Stimulated activated CD4-positive, alpha-beta T cell treated with anti-CD3 and anti-CD28 coated beads, Interleukin-4, amount 100 ng/mL, for 1 hour (primary cell): ENCODE data around the gene NKX2-3.

Experiments used
- DNase-seq: peaks from one replicate; pipeline ENCODE4 v3.0.0-alpha.2; 2020

Gene NKX2-3

DNA sequence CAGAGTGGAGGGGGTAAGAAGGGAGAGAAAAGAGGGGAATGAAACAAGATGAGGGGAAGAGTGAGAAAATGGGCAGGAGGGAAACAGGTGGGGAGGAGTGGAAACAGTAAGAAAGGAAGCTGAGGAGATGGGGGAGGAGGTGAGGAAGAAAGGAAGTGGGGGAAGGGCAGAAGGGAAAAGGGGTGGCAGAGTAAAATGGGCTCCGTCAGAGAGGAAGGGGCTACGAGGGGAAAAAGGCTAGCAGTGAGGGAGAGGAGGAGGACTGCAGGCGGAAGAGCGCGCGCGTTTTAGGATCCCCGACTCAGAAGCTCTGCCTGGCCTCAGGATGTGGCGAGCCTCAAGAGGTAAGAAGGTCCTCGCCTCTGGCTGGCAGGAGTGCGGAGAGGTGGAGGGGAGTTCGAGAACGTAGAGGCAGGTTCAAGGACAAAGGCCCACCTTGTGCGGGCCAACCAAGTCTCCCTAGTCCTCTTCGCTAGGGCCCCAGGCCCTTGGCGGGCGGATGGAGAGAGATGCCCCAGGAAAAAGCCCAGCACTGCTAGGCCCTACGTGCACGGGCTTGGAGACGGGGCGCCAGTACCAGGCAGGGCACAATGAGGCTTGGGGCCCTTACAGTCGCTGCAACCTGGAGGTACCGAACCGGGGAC, 5.8 kb upstream of the NKX2-3 start:
- DNase-seq, result no peak

DNA sequence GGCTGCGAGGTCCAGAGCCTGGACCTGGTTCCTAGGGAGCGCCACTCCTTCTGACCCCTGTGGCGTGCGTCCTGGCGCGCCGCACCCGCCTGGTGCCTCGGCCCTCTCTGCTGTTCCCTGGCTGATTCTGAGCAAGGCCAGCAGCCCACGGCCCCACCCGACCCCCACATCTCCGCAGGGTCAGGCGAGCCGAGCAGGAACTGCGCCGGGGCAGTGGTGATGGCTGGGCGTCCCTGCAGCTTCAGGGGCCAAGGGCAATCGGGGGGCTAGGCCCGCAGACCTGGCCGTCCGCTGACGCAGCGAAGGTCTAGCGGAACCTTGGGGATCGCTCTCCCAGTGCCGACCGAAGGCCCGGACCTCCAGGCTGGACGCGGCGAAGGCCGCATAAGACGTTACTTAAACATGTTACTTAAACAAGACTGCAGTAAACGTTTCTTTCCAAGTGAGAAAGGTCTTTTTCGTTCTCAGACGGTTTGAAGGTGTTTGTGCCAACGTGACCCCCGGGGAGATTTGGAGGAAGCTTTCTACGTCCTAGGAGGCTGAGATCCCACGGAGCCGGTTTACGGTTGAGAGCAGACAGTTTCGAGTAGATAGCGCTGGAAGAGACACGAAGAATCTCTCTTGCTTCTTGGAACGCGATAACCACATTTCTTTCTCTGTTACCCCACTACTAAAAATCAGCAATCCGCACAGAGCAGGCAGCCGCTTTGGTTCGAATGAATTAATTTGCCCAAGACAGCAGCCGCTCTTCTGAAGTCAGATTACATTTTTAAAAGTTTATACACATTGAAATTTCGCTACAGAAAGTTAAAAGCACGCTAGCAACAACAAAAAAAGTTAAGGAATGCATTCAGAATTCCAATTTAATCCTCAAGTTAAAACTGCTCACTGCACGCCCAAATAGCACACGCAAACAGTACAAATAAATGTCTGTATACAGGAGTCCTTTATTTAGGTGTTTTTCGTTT, 4.9 kb upstream of the NKX2-3 start:
- no peak for DNase-seq

DNA sequence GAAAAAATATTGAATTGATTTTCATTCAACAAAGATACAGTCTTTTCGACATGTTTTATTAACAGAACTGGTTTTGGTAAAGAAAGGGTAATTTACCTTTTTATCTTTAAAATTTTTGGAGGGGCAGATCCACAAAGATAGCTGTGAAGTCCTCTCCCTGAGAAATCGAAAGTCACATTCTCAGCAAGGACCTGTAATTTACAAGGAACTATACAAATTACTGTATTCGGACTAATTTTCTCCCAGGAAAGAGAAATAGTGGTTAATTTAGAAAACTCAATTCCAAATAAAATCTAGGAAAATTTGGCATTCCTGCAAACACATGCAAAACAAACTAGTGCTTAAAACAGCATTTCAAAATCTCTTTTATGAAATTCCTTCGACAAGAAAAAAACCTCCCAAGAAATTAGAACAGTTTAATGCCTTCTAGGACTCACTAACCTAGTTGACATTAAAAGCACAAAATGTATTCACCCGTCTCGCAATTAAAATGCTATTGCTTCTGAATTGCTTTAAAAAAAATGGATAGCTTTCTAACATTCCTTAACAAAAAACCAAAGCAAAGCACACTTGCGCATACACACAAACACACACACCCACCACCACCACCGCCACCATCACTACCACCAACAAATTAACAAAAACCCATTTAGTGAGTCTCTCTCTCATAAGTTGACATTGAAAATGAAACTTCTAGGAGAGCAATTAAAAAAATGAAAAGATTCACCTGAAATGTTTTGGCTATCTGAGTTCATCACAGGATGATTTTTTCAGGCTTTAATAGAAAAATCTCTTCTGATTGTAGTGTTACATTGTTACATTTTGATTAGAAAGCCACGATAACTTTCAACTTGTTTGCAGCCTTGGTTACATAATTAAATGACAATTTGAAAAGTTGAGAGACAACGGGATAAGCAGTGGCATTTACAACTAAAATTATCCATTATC, 4.0 kb upstream of the NKX2-3 start:
- no peak for DNase-seq

DNA sequence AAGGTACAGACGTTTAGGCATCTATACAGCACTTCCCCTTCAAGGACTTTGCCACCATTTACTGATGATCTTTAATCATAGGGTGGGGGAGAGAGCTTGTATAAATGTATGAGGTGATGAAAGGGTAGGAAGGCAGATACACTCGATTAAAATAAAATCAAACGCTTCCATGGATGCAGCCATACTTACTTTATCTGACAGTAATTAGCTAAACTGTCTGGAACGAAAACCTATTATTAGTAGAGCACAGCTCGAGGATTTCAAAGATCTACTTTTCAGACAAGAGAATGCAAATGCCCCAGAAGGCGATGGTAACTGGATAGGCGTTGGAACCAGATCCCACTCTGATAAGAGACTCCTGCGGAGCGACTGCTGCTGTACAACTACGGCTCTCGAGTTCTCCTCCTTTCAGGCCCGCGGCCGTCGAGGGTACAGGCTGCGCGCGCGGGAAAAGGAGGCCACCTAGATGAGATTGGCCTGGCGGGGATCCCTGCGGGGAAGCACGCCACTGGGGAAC, 3.1 kb upstream of the NKX2-3 start:
- no peak for DNase-seq

GRCh38 chr10:99530108-99531025, 2.4 kb upstream of the NKX2-3 start:
- no peak for DNase-seq

DNA sequence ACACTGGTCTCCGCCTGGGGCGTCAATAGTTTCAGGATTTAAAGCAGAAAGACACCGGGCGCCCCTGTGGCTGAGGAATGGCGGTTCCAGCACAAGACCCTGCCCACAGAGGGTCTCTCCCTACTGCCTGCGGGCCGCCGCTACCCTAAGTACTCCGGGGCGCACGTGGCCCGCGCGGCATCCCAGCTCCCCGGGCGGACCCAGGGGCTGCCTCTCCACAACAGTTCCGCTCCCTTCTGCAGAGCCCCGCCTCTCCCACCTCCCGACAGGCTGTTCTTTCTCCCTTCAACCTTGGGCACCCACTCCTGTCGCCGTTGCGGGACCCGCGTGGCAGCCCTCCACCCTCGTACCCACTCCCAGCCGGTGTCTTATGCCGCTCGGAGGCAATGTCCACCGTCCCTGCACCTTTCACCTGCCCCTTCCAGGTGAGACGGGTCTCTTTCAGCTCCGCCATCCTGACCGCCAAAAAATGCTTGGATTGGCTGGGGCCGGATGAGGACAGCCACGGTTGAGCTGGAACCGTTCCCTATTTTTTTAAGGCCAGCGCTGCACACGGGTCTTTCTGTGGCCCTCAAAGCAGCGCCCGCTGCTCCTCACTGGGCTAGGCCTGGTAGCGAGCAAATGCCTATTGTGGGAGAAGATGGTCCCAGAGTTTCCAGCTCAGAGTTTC, 1.6 kb upstream of the NKX2-3 start:
- no peak for DNase-seq

DNA sequence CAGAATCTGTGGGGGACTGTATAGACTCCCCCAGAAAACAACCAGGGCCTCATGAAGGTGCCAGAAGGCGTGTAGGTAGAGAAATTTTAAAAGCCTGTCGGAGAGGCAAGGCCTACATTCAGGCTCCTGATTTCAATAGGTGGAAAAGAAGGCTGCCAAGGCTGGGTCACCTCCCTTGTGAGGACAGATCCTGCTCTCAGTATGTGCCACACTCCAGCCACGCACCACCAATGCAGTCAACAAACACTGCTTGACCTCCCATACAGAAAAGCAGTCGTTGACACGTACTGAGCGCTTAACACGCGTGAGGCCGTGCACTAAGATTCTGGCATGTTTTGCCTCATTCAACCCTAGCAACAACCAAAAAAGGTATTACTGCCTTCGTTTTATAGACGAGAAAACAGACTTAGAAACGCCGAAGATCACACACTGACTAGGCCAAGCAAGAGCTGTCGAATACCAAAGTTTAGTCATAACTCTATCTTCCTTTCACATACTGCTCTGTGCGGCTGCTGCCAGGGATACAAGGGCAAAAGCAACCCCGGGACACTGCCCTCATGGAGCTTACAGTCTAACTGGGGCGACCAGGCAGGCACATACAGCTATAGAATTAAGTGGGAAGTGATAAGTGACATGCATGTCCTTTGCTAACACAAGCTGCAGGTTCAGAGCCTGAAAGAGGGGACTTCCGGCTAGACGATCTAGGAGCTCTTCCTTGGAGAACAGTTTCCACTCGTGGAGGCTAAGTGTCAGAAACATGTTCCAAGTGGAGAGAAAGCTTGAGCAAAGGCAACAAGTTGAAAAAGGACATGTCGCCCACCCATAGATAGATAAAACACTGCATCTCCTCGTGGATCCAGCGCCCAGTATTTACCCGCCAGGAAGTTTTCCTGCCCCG, 797 bp upstream of the NKX2-3 start:
- no peak for DNase-seq

DNA sequence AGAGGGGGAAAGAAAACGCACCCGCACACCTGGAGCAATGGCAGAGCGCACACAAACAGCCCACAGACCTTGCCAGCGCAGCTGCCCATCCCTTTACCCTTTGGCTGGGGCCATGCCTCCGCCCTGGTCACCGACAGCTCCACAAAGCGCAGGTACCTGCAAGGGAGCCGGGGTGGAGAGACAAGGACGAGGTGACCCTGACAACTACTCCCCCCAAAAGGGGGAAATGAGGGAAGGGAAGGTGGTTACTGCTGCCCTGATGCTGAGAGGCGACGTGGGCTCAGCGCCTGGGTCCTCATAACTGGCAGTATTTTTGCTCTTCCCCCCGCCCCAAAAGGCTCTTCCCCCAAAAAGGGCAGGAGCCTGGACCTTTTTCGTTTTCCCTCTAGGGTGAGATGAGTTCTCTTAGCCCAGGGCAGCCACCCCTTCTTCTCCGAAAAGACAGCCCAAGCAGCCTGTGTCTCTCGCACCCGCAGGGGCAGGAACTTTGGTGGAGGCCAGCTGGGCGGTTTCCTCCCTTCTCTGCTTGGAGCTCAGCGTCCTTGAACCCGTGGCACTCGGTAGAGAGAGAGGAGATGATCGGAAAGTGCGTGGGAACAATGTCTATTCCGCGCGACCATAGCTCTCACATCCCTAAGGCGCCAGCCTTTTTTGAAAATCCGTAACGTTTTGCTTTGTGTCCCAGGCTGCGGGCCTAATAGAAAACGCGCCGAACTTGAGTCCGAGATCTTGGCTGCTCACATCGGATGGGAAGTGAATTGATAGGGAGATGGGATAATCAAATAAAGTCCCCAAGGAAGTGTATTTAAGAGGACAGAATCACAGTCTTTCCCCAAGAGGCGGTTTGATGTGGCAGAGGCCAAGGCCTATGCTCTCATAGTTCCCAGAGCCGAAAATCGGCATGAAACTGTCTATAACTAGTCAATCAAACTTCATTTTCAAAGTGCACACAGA, 1.0 kb downstream of the NKX2-3 start:
- no peak for DNase-seq

- DNase-seq, result no peak
Measured at GRCh38 chr10:99534450-99534938, 1.8 kb downstream of the NKX2-3 start.

- no peak for DNase-seq
Measured at GRCh38 chr10:99534939-99535763, 2.4 kb downstream of the NKX2-3 start.

DNA sequence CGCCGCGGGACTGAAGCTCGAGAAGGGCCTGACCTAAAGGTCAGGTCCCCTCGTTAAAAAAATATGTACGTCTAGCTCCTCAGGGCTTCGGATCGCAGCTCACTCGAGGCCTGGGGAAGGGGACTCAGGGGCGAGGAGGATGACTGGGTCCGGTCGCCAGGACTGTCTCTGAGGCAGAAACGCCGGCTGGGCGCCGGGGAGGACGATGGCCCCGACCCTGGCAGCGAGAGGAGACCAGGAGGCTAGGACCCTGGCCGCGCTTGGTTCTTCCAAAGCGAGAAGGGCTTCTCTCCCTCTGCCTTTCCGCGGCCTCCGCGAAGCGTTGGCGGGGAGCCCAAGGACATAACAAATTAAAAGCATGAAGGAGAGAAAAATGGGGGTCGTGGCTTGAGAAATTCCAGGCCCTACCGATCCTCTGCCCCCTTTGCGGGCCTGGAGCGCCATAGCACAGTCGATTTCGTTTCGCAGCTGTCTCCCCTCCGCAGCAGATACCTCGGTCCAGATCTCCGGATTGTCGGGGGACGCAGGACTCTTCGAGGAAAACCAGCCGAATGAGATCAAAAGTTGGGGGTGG, 3.1 kb downstream of the NKX2-3 start:
- DNase-seq, result no peak

- no peak for DNase-seq
Measured at GRCh38 chr10:99536338-99537085, 3.8 kb downstream of the NKX2-3 start.

- no peak for DNase-seq
Measured at GRCh38 chr10:99537086-99537988, 4.6 kb downstream of the NKX2-3 start.

- no peak for DNase-seq
Measured at GRCh38 chr10:99537989-99538917, 5.5 kb downstream of the NKX2-3 start.
